GM19468 (cell line): ENCODE results near the gene DNAAF1.
"Not testable (repeated sequence)": the region's sequence is repeated elsewhere in the genome, so short reads cannot be mapped to it uniquely, and the experiment has no call there.

ENCODE experiments used
- ATAC-seq: cut with Tn5 transposase; IDR thresholded peaks from one replicate; pipeline ENCODE4 v1.9.1; 2021; ENCODE audit warnings: mild to moderate bottlenecking, moderate library complexity, moderate number of reproducible peaks; ENCODE audit not compliant: unreplicated experiment; ENCODE audit errors: extremely low read depth

The DNAAF1 gene

DNA sequence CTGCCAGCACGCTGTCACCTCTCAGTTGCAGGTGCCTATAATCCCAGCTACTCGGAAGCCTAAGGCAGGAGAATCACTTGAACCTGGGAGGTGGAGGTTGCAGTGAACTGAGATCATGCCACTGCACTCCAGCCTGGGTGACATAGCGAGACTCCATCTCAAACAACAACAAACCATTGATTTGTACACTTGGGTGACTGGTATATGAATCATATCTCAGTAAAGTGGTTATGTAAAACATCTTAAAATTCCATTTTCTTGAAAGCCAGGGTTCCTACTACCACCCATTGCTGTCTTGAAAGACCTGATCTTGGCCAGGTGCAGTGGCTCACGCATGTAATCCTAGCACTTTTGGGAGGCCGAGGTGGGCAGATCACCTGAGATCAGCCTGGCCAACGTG, 60.0 kb downstream of the DNAAF1 start:
- ATAC-seq: not testable (repeated sequence)

DNA sequence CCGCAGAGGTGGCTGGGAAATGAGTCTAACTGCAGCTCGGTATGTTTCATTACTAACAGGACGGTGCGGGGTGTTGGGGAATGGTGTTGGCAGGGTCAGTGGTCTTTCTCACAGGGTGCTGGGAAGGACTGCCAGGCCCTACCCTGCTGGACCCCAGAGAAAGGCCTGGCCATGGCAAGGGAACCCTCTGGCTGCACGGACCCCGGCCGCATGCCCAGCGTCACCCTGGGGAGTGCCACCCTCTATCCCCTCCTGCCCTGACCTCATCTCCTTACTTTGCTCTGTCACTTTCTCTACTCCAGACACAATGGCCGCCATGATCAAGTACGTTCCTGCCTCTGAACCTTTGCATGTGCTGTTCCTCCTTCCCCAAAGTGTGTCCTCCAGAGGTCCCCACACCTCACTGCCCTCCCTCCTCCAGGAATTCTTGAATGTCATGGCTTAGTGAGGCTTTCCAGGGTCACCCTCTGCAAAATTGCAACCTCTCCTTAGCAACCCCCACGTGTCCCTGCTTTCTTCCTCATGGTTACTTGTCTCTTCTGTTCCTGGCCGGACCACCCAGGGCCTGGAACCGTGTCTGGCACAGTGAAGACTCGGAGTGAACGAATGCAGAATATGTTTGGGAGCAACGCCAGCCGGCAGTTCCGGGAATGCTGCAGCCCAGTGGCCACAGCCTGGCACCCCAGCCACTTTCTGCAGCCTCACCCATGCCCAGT, 61.0 kb downstream of the DNAAF1 start:
- no peak for ATAC-seq

DNA sequence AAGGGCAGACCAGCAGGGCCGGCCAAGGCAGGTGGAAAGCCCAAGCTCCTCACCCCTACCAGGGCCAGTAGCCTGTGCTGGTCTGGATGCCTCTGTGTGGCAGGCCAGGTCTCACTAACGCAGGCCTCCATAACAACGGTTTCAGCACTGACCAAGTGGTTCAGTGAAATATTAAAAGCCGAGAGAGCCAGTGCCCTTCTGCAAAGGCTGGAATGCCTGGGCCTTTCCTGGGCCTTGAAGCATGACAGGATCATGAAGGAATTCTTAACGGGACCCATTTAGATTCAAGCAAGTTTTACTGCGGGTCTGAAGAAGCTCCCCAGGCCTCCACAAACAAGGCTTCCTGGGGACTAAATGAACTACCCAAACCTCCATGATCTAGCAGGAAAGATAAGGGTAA, 62.1 kb downstream of the DNAAF1 start:
- ATAC-seq: no peak

DNA sequence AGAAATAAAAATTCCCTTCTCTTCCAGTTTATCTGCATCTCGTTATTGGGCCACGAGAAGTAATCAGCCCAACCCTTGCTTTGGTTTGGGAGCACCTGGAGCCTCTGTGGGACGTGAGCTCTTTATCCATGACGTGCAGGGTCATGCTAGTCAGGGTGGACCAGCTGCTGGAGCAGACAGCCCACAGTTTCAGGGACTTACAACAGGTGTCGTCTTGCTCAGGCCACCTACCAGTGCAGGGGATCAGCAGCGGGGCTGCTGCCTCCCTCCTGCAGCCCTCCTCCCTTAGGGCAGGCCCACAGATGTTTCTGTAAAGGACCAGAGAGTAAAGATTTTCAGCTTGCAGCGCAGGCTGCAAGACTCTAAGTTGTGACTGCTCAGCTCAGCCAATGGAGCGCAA, 62.8 kb downstream of the DNAAF1 start:
- no peak for ATAC-seq

DNA sequence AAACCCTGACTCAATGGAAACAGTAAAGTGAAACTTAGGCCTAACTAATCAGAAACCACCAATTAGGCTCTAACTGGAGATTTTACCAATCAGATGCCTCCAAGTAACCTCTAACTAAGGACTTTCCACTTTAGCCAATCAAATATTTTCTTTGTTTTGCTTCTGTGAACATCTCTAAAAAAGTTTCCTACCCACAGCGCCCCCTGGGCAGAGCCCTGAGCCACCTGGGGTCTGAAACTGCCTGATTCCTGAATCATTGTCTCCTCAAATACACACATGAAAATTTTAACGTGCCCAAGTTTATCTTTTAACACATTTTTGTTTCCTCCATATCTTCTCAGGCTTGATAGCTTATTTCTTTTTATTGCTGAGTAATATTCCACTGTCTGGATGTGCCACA, 64.9 kb downstream of the DNAAF1 start:
- no peak for ATAC-seq

DNA sequence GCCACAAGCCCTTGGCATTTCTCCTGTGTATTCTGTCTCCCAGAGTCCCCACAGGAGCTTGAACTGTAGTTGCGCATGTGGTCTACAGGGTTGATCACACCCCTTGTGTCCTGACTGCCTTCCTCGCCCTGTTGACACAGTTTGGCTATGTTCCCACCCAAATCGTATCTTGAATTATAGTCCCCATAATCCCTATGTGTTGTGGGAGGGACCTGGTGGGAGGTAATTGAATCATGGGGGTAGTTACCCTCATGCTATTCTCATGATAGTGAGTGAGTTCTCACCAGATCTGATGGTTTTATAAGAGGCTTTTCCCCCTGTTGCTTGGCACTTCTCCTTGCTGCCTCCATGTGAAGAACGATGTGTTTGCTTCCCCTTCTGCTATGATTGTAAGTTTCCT, 67.0 kb downstream of the DNAAF1 start:
- no peak for ATAC-seq

DNA sequence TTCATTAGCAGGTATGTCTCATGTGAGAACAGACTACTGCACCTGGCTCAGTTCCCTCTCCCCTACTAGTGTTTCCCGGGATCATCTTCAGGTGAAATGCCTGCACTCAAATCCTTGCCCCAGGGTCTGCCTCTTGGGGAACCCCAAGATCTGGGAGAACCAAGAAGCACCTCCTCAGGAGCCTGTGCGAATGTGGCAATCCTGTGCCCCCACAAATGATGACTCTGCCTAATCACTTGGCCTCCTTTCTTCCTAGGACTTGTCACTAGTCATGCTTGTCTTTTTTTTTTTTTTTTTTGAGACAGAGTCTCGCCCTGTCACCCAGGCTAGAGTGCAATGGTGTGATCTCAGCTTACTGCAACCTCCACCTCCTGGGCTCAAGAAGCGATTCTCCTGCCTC, 67.5 kb downstream of the DNAAF1 start:
- ATAC-seq: no peak

DNA sequence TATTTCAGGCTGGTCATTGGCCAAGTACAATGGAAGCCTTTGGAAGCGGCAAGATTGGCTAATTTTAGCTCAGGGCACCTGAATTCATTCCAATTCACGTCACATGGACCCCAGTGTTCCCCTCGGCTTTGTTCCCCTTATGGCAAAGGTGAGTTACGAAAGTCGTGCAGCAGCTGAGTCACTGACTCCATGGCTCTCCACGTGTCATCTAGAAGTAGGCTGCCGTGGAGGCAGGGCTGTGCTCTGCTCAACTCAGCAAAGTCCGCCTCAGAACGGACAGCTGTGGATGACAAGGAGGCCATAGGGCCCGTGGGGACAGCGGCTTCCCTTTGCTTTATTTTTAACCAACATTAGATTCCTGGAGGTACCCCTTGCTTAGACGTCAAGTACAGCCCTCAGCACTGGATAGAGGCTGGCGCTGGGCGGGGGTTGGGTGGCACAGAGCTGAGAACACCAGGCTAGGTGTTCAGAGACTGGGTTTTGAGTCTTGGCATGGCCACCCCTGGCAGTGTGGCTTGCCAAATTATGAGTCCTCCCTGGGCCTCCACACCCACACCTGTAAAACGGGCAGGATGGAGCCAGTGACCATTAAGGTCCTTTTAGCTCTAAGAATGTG, 69.5 kb downstream of the DNAAF1 start:
- no peak for ATAC-seq

DNA sequence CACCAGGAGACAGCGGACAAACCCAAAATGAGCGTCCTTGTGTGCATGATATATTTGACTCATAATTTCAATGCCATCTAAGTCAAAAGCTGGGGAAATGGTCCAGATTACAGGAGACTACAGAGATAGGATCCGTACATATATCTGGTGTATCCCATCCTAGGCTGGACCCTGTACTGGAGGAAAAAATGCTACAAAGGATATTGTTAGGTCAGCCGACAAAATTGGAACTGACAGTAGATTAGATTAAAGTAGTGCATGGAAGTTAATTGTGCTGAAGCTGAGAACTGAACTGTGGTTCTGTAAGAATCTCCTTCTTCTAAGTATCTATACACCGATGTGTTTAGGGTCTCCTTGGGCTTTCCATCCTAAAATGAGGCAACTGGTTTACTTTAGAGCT, 70.4 kb downstream of the DNAAF1 start:
- no peak for ATAC-seq

DNA sequence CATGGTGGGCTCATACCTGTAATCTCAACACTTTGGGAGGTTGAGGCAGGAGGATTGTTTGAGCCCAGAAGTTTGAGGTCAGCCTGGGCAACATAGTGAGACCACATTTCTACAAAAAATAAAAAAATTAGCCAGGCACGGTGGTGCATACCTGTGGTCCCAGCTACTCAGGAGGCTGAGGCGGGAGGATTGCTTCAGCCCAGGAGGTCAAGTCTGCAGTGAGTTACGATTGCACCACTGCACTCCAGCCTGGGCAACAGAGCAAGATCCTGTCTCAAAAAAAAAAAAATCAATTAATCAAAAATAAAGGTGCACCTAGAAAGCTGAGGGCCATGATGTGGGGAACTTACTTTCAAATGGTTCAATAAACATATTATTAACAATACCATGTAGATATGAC, 71.0 kb downstream of the DNAAF1 start:
- ATAC-seq: not testable (repeated sequence)

DNA sequence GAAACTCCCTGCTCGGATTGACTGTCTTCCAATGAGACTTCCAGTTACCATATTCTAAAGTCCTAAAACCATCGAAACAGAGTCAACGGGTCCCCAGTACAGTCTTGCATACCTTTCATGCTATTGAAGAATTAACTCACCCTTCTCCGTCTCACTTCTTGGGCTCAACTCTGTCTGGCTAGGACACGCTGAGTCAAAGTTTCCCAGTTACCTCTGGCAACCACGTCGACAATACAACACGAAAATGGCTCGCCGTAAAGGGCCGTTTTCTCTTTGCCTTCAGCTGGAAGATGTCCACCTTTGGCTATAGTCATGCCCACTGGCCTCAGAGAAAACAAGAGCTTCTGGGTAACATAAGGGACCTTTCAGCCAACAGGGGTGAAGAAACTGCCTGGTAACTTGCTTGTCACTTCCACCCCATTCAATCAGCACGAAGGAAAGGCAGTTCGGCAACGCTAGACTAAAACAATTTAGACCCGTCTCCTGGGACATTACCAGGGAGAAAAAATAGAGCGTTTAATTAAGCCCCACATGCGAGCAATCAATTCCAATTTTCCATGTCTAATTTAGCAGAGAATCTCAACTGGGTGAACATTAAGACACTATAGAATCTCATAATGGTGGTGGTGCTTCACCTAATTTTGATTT, 73.2 kb downstream of the DNAAF1 start:
- no peak for ATAC-seq

DNA sequence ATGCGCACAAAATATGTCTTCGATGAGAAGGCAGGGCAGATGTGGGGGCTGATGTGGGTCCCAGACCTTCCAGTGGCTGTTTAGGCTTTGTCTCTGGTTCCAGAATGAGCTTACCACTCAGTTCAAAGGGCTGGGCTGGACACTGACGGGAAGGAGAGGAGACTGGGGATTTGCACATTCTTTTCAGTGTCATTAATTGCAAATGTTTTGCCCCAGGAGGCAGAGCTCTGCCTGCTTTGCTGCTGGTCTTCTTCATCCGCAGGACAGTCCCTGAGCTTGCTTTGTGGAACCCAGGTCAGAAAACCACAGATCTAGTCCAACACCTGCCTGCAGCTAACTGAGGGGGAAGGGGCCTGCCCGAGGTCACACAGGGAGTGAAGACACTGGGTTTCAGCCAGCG, 73.8 kb downstream of the DNAAF1 start:
- ATAC-seq: no peak

DNA sequence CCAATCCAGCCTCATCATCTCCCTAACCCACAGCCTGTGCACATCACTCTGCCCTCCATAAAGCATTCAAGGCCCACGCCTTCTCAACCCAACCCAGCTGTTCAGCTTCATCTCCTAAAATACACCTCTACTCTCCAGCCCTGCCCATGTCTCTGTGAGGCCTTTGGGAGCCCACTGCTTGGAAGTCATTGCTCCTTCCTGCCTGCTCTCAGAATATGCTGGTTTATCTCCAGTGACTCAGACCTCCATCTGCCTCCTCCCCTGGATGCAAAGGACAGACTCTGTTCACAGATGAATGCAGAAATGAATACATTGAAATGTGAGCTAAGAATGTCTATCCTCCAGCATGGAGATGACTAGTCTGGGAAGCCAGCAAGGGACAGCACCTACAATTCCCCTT, 75.7 kb downstream of the DNAAF1 start:
- ATAC-seq: no peak

DNA sequence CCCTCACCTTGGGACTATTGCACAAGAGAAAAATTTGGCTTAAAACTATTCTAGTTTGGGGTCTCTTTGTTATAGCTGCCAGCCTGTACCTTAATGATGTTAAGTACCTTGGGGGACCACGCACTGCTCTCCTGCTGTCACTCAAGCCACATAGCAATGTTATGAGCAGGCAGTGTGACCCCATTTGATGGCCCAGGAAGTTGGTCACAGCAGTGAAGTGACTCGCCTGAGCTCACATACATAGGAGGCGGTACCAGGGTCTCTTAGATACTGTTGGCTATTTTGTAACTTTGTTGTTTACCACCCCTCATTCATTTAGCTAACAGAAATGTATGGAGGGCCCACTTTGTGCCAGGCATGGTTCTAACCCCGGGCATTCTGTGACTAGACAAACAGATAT, 78.3 kb downstream of the DNAAF1 start:
- ATAC-seq: no peak

DNA sequence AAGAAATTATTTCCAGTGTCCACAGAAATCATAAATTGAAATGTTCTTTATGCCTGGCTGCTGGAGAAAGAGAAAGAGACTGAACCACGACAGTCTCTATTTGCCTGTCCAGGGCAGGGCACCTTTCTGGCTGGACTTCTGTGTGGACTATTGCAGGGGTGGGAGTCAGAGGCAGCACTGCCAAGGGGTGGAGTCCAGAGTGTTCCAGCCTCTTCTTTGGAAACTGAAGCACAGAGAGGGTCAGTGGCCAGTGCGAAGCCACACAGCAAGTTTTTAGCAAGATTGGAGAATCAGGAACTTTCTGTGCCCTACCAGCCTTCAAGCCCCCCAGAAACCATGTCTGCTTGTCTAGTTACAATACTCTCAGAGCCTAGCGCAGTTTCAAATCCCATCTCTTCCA, 79.4 kb downstream of the DNAAF1 start:
- no peak for ATAC-seq

DNA sequence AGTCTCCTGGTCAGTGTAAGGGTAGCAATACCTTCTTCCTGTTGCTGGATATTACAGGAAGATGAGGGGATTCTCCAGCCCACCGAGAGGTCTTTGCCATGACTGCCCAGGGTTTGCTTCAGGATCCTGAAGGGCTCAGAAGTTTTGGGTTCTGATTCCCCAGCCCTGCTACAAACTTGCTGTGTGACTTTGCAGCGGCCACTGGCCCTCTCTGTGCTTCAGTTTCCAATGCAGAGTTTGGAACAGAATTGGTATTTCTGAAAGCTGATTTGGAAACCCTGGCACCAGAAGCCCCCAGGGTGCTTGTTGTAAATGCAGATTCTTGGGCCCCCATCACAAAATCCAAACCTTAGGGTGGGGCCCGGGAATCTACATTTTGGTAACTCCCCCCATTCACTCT, 80.0 kb downstream of the DNAAF1 start:
- ATAC-seq: no peak

DNA sequence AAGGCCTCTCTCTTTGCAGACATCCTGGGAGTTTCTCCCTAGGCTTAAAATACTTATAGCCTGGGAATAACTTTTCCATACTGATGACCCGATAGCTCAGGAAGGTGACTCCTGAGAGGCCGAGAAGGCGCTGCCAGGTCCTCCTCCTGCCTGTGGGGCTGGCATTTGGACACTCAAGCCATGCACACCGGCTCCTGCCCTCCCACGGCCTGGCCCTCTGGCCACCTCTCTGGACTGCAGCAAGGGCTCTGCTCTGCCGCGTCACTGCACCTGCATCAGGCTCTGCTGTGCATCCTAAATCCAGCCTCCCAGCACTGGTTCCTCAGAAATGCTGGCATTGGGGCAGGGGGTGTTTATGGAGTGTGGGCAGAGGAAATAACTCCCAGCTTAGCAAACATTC, 80.5 kb downstream of the DNAAF1 start:
- ATAC-seq: no peak

DNA sequence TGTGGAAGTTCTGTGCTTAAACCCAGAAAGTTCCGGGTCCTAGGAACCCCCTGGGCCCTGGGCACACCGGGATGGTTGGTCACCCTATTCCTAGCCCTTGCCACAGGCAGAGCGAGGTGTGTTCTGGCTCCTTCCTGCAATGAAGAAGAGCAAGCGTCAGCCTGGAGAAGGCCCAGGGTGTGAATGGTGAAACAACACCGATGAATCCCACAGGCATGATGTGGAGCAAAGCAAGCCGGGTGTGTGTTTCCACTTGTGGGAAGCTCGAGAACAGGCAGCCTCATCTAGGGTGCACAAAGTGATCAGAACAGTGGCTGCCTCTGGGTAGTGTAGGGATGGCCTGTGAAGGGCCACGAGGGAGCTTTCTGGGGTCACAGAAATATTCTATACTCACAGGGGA, 80.9 kb downstream of the DNAAF1 start:
- ATAC-seq: no peak
